H9 (cell line): ENCODE data around the gene FAM222B. TPM values are rescaled to one million over a fixed set of nuclear protein-coding genes. Genes with fewer than 3 reads are reported as not detected.

ENCODE experiments used
- DNase-seq: peaks from one replicate; pipeline ENCODE4 v3.0.0-alpha.2; 2017
- H2AFZ ChIP-seq: one replicate; pipeline ENCODE4 v1.6.1; 2013; ENCODE audit warnings: mild to moderate bottlenecking, low read length, control low read depth, moderate library complexity
- H2AK5ac ChIP-seq: 2 replicates; pipeline ENCODE4 v1.6.1; 2013; ENCODE audit warnings: low read length, control low read depth, mixed read lengths; ENCODE audit not compliant: insufficient read length
- H2BK120ac ChIP-seq: one replicate; pipeline ENCODE4 v1.6.1; 2013; ENCODE audit warnings: low read depth, mild to moderate bottlenecking, low read length, control low read depth, inconsistent platforms; ENCODE audit not compliant: poor library complexity, severe bottlenecking
- H2BK12ac ChIP-seq: 2 replicates; pipeline ENCODE4 v1.6.1; 2013; ENCODE audit warnings: low read length, control low read depth, mixed read lengths, low read depth; ENCODE audit not compliant: insufficient read length
- H2BK15ac ChIP-seq: 2 replicates; pipeline ENCODE4 v1.6.1; 2013; ENCODE audit warnings: low read depth, low read length, control low read depth
- H2BK20ac ChIP-seq: one replicate; pipeline ENCODE4 v1.6.1; 2013; ENCODE audit warnings: low read depth, mild to moderate bottlenecking, low read length, control low read depth, inconsistent platforms; ENCODE audit not compliant: poor library complexity, severe bottlenecking
- H2BK5ac ChIP-seq: 2 replicates; pipeline ENCODE4 v1.6.1; 2013; ENCODE audit warnings: low read length, control low read depth, mixed read lengths; ENCODE audit not compliant: insufficient read length
- H3K14ac ChIP-seq: 2 replicates; pipeline ENCODE4 v1.6.1; 2013; ENCODE audit warnings: low read length, control low read depth; ENCODE audit not compliant: insufficient read depth
- H3K18ac ChIP-seq: 2 replicates; pipeline ENCODE4 v1.6.1; 2013; ENCODE audit warnings: low read depth, mild to moderate bottlenecking, mixed read lengths, low read length, control low read depth; ENCODE audit not compliant: insufficient read length
- H3K23ac ChIP-seq: 2 replicates; pipeline ENCODE4 v1.6.1; 2013; ENCODE audit warnings: low read length, control low read depth, mixed read lengths, low read depth; ENCODE audit not compliant: insufficient read length
- H3K23me2 ChIP-seq: 2 replicates; pipeline ENCODE4 v1.6.1; 2013; ENCODE audit warnings: low read depth, mild to moderate bottlenecking, mixed read lengths, low read length, control low read depth; ENCODE audit not compliant: insufficient read length, poor library complexity, severe bottlenecking
- H3K27ac ChIP-seq: 2 replicates; pipeline ENCODE4 v1.5.1; 2013; ENCODE audit warnings: low read length, control low read depth, mixed read lengths, low read depth; ENCODE audit not compliant: insufficient read length
- H3K27me3 ChIP-seq: 2 replicates; pipeline ENCODE4 v1.6.1; 2013; ENCODE audit warnings: low read length, control low read depth, inconsistent platforms; ENCODE audit not compliant: insufficient read depth
- H3K4ac ChIP-seq: 2 replicates; pipeline ENCODE4 v1.6.1; 2013; ENCODE audit warnings: low read depth, mild to moderate bottlenecking, control low read depth, inconsistent platforms, low read length, moderate library complexity
- H3K4me1 ChIP-seq: 2 replicates; pipeline ENCODE4 v1.6.1; 2013; ENCODE audit warnings: low read length, control low read depth, inconsistent platforms; ENCODE audit not compliant: insufficient read depth
- H3K4me2 ChIP-seq: 2 replicates; pipeline ENCODE4 v1.6.1; 2013; ENCODE audit warnings: low read length, control low read depth, mixed read lengths; ENCODE audit not compliant: insufficient read length, insufficient read depth
- H3K56ac ChIP-seq: 2 replicates; pipeline ENCODE4 v1.6.1; 2013; ENCODE audit warnings: low read depth, mild to moderate bottlenecking, mixed read lengths, low read length, control low read depth; ENCODE audit not compliant: insufficient read length
- H3K79me1 ChIP-seq: 2 replicates; pipeline ENCODE4 v1.6.1; 2013; ENCODE audit warnings: low read depth, mild to moderate bottlenecking, moderate library complexity, low read length, control low read depth, inconsistent platforms; ENCODE audit not compliant: insufficient read depth, poor library complexity, severe bottlenecking
- H3K79me2 ChIP-seq: 2 replicates; pipeline ENCODE4 v1.6.1; 2013; ENCODE audit warnings: low read length, control low read depth, inconsistent platforms; ENCODE audit not compliant: insufficient read depth
- H3K9ac ChIP-seq: 2 replicates; pipeline ENCODE4 v1.6.1; 2013; ENCODE audit warnings: low read length, control low read depth, mixed read lengths; ENCODE audit not compliant: insufficient read length; ENCODE audit errors: extremely low read depth
- H3K9me3 ChIP-seq: one replicate; pipeline ENCODE4 v1.6.1; 2013; ENCODE audit warnings: low read depth, low read length, inconsistent platforms; ENCODE audit not compliant: control insufficient read depth
- H3T11ph ChIP-seq: one replicate; pipeline ENCODE4 v1.6.1; 2013; ENCODE audit warnings: mild to moderate bottlenecking, low read length, control low read depth, inconsistent platforms
- H4K20me1 ChIP-seq: one replicate; pipeline ENCODE4 v1.6.1; 2013; ENCODE audit not compliant: control insufficient read depth, insufficient read length, insufficient read depth
- H4K5ac ChIP-seq: 2 replicates; pipeline ENCODE4 v1.6.1; 2013; ENCODE audit warnings: low read depth, mild to moderate bottlenecking, mixed read lengths, low read length, control low read depth; ENCODE audit not compliant: insufficient read length
- H4K8ac ChIP-seq: replicated peaks from 2 replicates; pipeline ENCODE4 v1.6.1; 2013; ENCODE audit warnings: low read length, control low read depth, mixed read lengths, low read depth; ENCODE audit not compliant: insufficient read length
- H4K91ac ChIP-seq: 2 replicates; pipeline ENCODE4 v1.6.1; 2013; ENCODE audit warnings: low read depth, mild to moderate bottlenecking, moderate library complexity, mixed read lengths, low read length, control low read depth; ENCODE audit not compliant: insufficient read length
- H3K27ac Mint-ChIP-seq, 3 experiments: 2 replicates in 2 of 3; 3 replicates in 1 of 3; pipeline ENCODE4 v1.8.0; 2020 to 2021; ENCODE audit warnings: mixed read lengths in 3 of 3, mild to moderate bottlenecking in 1 of 3, moderate library complexity in 1 of 3
- H3K27me3 Mint-ChIP-seq: 2 replicates; pipeline ENCODE4 v1.8.0; 2021; ENCODE audit warnings: low read depth, mild to moderate bottlenecking, moderate library complexity, mixed read lengths
- H3K36me3 Mint-ChIP-seq, 3 experiments: 2 replicates in 2 of 3; 3 replicates in 1 of 3; pipeline ENCODE4 v1.8.0; 2020 to 2021; ENCODE audit warnings: low read depth in 3 of 3, mixed read lengths in 3 of 3; ENCODE audit not compliant: insufficient read depth in 1 of 3
- H3K4me1 Mint-ChIP-seq, 2 experiments: 2 replicates each; pipeline ENCODE4 v1.8.0; 2020; ENCODE audit warnings: mixed read lengths in 2 of 2
- H3K4me3 Mint-ChIP-seq, 2 experiments: 2 replicates in 1 of 2; 3 replicates in 1 of 2; pipeline ENCODE4 v1.8.0; 2020 to 2021; ENCODE audit warnings: mild to moderate bottlenecking in 2 of 2, mixed read lengths in 2 of 2, moderate library complexity in 1 of 2
- H3K9me3 Mint-ChIP-seq, 2 experiments: 2 replicates in 1 of 2; 3 replicates in 1 of 2; pipeline ENCODE4 v1.8.0; 2020; ENCODE audit warnings: mild to moderate bottlenecking in 2 of 2, mixed read lengths in 2 of 2, moderate library complexity in 1 of 2
- CTCF ChIP-seq: fragments of 200-600 bp; sonication (generic); conservative IDR thresholded peaks from 3 replicates; pipeline ENCODE4 v1.8.0; 2021; ENCODE audit warnings: antibody characterized with exemption, mild to moderate bottlenecking
- WGBS: extraction: QIAGEN DNeasy Blood & Tissue Kit; methylation state at CpG from one replicate; pipeline ENCODE4 v1.1.7; 2013; ENCODE audit warnings: missing lambda C conversion rate, low lambda C conversion rate, mixed read lengths; ENCODE audit not compliant: insufficient read length; ENCODE audit errors: extremely low coverage; 5-methylcytosine and 5-hydroxymethylcytosine counted together
- total RNA-seq: library from RNA; stranded (reverse); gene quantifications from 2 replicates; pipeline ENCODE4 v1.2.1, GENCODE V29; 2021

FAM222B gene
- total RNA-seq, 1 experiment from 2014 or later, result 76.1 TPM

GRCh38 chr17:28807925-28808634 is 34.5 kb downstream of the FAM222B start:
- peak overlapping the region; percentile 97 for H3K27ac Mint-ChIP-seq
- Histone ChIP-seq H4K8ac (no peak overlapping the region), H3K9ac (peak overlapping the region; percentile 46)

More at GRCh38 chr17:28807925-28808634, 34.5 kb downstream of the FAM222B start:
- Histone ChIP-seq H3K23ac (no peak overlapping the region), H3K4me1 (peaks cover 7% of the 10 kb centered on the region; the same call in 1 of the 2 replicates), H3K79me1 (peaks cover 10% of the 10 kb centered on the region), H3K27me3 (no peaks in the 10 kb centered on the region), H3K56ac (no peak overlapping the region), H3K4ac (no peak overlapping the region), H2BK5ac (no peak overlapping the region), H2BK120ac (no peak overlapping the region), H3K27ac (peak overlapping the region; percentile 85), H3T11ph (no peak overlapping the region), H2AFZ (no peak overlapping the region), H2BK20ac (no peak overlapping the region), H3K9me3 (no peaks in the 10 kb centered on the region), H4K5ac (no peak overlapping the region), H3K23me2 (peaks cover 7% of the 10 kb centered on the region), H4K91ac (no peak overlapping the region), H3K79me2 (peaks cover 34% of the 10 kb centered on the region; the same call in 1 of the 2 replicates), H2AK5ac (no peak overlapping the region), H3K4me2 (peak overlapping the region; percentile 20), H2BK12ac (no peak overlapping the region), H4K20me1 (no peaks in the 10 kb centered on the region), H3K14ac (no peak overlapping the region), H3K18ac (no peak overlapping the region), H2BK15ac (no peak overlapping the region)
- H3K4me1 Mint-ChIP-seq, result peaks cover 36 to 44% of the 10 kb centered on the region in 2 experiments
- DNase-seq, result no peak
- H3K36me3 Mint-ChIP-seq, result peaks cover 15 to 35% (median 34%) of the 10 kb centered on the region in 3 experiments
- WGBS, result no CpG with 5 or more reads among the region's 2 CpGs
- H3K4me3 Mint-ChIP-seq, result peak overlapping the region; percentile 39 to 73
- TF ChIP-seq CTCF, result no peak
- H3K27me3 Mint-ChIP-seq, result no peaks in the 10 kb centered on the region; the same call in 1 of the 2 replicates
- H3K9me3 Mint-ChIP-seq, result no peaks in the 10 kb centered on the region
